NK-92 treated with Interleukin-12 subunit alpha and Interleukin-12 subunit beta, amount 100 ng/mL, for 24 hours (cell line): Measurements from ENCODE around the gene LGALS7.
"Not testable (repeated sequence)": the region's sequence is repeated elsewhere in the genome, so short reads cannot be mapped to it uniquely, and the experiment has no call there.

Experiments used
- DNase-seq: peaks from one replicate; lab custom pipeline; 2025; lab: John Stamatoyannopoulos, UW

LGALS7 gene

DNA sequence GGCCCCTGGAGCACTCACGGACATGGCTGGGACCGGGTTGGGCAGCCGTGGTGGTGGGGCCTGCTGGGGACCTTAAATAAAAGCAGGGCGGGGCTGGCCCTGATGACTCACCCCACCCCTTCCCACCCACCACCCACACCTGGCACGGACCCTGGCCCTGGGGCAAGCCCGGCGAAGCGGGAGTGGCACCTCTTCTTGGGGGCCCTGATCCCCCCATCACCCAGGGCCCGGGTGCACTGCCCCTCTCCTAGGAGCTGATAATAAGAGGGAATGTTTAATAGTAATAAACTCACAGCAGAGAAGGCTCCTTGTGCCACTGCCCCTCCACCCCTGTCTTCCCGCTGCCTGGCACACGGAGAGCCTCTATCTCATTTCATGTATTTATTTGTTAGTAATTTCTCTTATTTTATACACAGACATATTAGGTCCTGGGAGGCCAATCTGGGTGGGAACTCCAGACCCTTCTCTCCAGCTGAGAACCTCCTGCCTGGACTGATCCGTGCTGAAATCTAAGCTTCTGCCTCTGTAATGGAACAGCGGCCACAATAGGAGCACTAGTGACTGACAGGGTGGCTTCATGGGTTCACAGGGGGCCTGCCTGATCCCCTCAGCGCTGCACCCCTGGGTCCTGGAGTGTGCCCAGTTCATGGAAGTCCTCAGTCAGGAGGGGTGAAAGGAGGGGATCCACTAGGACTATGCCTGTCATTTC lies at the start of gene LGALS7:
TSS of gene LGALS7 (minus strand) at position 49 of the 709 bp plus-strand sequence. CDS start at position 24, 25 bp downstream.
- no peak for DNase-seq

DNA sequence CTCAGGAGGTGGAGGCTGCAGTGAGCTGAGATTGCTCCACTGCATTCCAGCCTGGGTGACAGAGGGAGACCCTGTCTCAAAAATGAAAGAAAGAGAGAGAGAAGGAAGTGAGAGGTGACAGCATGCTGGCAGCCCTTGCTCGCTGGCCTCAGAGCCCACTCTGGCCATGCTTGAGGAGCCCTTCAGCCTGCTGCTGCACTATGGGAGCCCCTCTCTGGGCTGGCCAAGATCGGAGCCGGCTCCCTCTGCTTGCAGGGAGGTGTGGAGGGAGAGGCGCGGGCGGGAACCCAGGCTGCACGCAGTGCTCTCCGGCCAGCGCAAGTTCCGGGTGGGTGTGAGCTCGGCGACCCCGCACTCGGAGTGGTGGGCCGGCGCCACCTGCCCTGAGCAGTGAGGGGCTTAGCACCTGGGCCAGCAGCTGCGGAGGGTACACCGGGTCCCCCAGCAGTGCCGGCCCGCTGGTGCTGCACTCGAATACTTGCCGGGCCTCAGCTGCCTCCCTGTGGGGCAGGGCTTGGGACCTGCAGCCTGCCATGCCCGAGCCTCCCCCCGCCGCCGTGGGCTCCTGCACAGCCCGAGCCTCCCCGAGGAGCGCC lies 48.0 kb upstream of the LGALS7 start:
- not testable (repeated sequence) for DNase-seq

DNA sequence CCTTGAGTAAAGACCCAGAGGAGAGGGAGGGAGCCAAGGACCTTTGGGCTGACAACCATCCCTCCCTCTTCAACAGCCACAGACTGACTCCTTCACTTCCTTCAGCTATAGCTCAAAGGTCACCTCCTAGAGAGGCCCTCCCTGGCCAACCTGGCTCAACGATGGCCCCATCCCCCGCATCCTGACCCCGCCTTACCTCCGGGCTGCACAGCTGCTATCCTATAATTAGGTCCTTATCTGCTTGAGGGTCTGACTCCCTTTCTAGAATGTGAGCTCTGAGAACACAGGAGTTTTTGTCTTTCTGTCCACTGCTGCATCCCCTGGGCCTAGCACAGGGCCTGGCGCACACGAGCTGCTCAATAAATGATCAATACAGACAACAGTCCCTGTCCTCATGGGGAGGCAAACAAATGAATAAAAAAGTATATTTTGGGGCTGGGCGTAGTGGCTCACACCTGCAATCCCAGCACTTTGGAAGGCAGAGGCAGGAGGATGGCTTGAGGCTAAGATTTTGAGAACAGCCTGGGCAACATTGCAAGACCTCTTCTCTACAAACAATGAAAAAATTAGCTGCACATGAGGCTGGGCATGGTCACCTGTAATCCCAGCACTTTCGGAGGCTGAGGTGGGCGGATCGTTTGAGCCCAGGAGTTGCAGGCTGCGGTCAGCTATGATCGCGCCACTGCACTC lies 46.1 kb upstream of the LGALS7 start:
- DNase-seq: no peak

DNA sequence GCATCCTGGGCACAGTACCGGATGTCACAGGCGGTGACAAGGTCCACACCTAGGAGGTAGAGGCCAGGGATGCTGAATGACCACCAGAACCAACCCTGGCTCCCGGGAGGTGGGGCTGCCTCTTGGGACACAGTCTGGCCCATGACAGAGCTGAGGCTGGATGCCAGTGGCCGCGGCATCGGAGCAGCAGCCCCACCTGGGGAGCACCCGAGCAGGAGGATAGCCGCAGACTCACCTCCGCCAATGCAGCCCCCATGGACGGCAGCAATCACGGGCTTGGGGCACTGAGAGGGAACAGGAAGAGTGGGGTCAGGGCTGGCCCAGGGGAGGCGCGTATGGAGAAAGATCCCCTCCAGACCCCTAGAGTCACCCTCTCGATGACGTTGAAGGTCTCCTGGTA lies 43.8 kb upstream of the LGALS7 start:
- no peak for DNase-seq

DNA sequence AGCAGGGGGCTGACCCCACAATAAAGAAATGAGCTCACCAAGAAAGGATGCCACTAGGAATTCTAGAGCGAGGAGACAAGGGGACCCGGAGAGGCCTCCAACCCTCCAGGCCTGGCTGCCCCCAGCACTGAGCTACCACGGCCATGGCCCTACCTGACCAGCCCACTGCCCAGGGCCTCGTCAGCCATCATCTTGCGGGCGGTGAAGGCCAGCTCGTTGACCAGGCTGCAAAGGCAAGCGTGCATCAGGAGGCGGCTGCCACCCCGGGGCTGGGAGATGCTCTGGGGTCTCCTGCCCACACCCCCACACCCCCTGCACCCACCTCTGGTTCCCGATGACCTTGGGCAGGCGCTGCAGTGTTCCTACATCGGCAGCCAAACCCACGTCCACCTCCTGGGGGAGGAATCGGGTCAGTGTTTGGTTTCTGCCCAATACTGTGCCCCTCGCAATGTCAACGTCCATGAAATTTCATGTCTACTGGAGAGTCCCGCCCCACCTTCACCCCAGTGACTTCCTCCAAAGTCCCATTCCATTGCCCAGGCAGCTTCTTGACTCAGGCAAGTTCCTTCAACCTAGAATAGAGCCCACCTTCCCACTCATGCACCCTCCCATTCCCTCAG lies 42.9 kb upstream of the LGALS7 start:
- DNase-seq: no peak

DNA sequence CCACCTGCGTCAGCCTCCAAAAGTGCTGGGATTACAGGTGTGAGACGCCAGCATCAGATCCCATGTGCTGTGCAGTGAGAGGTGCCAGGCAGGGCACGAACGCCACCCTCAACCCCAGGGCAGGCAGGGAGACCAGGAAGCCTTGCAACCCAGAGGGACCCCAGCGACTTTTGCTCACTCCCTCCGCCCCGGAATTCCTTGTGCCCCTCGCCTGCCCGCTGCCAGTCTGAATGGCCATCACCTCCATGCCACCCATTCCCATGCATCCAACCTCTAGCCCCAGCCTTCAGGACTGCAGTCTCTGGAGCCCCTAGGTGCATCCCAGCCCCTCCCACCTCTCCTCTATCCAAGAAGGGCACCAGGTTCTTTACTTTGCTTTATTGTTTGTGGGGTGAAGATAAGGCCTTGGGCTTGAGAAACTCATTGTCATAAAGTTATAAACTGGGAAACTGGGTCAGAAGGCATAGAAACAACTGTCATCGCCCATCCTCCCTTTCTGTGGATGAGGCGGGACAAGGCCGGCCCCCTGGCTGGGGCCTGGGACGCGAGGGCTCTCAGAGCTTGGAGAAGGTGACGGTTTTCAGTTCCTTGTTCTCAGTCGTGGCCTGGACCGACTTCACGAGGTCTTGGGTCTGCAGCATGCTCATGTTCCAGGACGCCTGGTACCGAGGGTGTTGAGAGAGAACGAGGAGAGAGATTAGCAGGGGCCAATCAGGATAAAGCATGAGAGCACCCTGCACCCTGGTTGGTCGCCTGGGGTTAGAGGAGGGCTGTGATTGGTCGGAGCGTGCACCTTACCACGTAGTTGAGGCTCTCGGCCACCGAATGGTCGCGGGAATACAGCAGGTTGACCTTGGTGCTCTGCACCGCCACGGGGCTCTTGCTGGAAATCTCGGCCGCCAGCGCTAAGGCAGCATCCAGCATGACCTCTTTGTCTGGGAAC lies 42.0 kb upstream of the LGALS7 start:
- no peak for DNase-seq

DNA sequence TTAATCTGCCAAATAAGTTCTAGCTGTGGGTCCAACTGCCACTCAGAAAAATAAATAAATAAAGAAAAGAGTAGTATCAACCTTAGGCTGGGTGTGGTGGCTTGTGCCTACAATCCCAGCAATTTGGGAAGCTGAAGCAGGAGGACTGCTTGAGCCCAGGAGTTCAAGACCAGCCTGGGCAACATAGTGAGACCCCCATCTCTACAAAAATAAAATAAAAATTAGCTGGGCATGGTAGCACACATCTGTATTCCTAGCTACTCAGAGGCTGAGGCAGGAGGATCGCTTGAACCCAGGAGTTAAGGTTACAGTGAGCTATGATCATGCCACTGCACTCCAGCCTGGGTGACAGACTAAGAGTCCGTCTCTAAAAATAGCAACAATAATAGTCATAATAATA lies 40.6 kb upstream of the LGALS7 start:
- not testable (repeated sequence) for DNase-seq

DNA sequence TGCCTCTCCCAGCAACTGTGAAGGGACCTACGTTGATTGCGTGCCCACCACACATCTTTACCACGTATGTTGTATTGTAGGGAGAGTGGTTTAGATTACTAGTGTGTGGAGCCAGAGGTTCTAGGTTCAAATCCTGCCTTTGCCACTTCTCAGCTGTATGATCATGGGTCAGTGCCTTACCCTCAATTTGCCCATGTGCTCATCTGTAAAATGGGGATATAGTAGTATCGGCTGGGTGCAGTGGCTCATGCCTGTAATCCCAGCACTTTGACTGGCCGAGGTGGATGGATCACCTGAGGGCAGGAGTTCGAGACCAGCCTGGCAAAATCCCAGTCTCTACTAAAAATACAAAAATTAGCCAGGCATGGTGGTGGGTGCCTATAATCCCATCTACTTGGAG lies 40.0 kb upstream of the LGALS7 start:
- DNase-seq: no peak

DNA sequence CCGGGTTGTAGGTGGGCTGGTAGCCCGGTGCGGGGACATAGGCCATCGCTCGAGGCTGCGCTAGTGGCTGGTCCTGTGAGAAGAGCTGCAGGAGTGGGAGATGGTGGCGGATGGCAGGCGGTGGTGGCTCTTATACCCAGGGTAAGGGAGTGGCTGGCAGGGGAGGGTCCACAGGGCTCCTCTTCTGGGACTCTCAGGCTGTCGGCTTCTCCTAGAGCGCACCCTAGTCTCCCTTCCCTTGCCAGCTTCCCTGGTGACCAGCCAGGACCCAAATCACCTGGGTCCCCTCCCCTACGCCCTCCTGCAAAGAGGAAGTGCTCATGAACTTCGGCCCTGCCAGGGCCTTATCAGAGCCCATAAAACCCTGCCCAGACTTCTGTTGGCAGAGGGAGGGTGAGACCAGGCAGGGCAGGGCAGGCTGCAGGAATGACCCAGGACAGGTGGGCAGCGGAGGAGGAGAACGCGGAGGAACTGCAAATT lies 39.6 kb upstream of the LGALS7 start, which contains the start of gene LGALS4:
TSS of gene LGALS4 (minus strand) at position 105 of the 480 bp plus-strand sequence. CDS start at position 46, 59 bp downstream.
- no peak for DNase-seq

DNA sequence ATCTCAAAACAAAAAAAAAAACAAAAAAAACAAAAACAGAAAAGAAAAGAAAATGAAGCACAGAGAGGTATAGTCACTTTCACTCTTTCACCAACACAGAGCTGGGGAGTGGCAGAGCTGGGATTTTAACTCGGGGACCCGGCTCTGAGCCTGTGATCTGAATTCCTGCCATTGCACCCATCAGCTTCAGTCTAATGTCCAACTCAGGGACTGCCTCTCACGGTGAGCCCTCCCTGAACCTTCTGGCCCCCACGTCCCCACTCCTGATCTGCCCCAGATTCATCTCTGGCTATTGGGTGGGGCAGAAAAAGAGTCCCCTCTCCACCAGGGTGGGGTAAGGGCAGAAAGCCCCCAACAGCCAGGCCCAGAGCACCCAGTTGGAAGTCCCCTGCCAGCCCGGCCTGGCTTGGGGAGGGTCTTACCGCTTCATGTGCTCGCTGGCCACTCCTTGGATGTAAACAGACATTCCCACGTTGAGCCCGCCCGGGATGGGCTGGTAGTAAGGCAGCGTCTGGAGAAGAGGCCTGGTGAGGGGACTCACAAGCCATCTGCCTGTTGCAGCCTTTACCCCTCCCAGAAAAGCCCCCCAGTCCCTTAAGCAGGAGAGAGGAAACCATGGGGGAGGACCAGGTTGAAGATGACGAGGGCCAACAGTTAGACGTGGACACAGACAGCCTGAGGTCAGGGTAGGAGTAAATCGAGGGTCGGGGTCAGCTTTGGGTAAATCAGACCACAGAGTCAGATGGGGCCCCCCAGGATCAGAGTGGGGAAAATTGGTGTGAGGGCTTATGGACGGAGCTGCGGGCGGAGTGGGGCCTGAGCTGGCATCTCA lies 38.9 kb upstream of the LGALS7 start:
- DNase-seq: no peak

DNA sequence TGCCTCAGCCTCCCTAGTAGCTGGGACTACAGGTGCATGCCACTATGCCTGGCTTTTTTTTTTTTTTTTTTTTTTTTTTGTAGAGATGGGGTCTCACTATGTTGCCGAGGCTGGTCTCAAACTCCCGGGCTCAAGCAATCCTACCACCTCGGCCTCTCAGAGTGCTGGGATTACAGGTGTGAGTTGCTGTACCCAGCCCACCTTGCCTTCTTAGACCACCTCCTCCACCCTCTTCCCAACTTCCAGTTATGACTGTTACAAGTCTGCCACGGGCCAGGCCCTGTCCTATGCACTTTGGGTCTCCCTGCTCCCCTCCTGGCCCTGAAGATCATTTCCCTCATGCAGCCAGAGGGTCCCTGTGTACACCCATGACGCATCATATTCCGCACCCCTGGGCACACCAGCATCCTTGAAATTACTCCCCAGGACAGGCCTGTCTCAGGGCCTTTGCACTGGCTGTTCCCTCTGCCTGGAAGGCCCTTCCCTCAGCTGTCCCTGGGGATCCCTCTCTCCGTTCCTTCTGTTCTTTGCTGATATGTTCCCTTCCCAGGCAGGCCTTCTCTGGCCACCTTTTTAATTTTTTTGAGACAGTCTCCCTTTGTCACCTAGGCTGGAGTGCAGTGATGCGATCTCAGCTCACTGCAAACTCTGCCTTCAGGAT lies 36.4 kb upstream of the LGALS7 start:
- no peak for DNase-seq

DNA sequence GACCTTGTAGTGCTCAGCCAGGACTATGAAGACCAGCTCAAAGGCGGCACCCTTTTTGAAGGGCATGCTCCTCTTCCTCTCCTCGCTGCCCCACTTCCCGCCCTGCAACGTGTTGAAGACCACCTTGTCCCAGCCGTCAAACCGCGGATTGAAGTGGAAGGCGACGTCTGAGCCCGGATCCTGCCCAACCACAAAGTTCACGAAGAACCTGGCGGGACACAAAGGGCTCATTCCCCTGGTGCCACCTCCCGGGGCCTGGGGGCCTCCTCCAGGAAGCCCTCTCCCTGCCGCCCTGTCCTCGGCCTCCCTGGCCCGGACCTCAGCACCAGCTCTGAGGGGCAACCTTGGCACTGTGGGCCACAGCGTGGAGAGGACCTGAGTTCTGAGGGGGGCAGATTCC lies 35.4 kb upstream of the LGALS7 start:
- no peak for DNase-seq

DNA sequence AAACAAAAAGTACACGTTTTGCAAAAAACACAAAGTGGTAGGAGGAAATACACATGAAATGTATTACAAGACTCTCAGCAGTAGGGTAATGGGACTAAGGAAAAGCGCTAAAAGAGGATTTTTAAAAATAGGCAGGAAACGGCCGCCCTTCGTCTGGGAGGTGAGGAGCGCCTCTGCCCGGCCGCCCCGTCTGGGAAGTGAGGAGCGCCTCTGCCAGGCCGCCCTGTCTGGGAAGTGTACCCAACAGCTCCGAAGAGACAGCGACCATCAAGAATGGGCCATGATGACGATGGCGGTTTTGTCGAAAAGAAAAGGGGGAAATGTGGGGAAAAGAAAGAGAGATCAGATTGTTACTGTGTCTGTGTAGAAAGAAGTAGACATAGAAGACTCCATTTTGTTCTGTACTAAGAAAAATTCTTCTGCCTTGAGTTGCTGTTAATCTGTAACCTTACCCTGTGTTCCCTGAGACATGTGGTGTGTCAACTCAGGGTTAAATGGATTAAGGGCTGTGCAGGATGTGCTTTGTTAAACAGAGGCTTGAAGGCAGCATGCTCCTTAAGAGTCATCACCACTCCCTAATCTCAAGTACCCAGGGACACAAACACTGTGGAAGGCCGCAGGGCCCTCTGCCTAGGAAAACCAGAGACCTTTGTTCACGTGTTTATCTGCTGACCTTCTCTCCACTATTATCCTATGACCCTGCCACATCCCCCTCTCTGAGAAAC lies 34.2 kb upstream of the LGALS7 start:
- DNase-seq: not testable (repeated sequence)

DNA sequence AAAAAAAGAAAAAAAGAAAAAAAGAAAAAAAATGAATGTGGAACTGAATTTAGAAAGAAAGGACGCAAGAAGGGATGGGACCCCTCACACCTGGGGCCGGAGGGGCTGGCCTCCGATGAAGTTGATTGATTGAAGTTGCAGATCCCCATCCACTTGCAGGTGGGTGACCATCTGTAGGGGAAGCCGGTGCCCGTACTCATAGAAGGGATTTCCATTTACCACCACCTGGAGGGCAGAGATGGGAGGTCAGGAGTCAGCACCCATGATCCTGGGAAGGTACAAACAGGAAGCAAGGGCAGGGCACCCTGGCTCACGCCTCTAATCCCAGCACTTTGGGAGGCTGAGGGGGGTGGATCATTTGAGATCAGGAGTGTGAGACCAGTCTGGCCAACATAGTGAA lies 33.1 kb upstream of the LGALS7 start:
- DNase-seq: no peak

DNA sequence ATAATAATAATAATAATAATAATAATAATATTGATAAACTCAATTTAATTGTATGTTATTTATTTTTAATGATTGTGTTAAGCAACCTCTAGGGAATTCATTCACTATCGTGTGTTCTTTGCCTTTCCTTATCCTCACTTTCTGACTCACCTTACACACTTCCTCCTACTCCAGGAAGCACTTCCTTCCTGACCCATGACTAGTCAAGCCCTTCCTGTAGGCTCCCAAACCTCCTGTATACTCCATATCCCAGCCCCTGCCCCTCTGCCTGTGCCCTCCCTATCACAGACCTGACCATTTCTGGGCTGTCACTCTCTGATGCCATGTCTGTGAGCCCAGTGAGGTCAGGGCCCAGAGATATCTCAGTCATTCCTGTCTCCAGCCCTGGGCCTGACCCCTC lies 31.9 kb upstream of the LGALS7 start:
- no peak for DNase-seq

DNA sequence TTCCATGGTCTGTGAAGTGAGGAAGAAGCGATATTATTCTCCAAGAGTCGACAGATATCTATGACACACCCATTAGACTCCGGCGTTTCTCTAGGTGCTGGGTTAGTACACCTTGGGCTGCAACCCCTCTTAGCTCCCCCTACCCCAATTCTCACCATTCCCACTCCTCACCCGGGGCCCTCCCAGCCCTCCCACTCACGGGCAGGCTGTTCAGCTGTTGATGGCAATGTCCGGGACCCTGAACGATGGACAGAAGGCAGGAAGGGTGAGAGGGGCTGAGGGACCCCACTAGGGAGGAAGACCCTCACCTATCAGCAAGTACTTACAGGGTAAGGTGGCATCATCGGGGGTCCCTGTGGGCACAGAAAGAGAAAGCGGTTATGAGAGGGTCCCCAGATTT lies 30.2 kb upstream of the LGALS7 start:
- DNase-seq: no peak

DNA sequence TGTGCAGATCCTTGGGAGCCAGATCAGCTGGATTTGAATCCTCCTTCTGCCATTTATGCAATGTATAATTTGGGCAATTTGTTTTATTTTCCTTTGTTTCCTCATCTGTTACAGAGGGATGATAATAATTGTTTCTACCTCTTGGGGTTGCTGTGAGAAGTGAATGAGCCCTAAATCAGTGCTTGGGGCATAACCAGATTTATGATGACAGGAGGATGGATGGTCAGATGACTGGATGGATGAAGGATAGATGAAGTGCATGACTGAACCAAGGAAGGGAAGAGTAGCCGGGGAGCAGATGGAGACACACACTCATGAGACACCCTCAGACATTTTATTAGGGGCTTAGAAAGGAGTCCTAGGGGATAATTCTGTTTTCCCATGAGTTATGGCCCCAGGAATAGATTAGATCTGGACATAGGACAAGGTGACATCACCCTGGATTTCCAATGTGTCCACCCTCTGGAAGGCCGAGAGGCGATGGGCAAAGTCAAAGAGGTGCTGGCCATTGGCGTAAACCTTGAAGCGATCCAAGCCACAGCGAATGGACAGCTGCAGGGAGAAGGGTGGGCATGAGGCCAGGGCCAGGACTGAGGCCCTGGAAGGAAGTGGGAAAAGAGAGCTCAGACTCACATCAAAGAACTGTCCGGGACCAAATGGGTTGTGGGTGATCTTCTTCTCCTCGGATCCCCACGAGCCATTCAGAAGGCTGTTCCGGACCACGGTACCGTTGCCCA lies 28.2 kb upstream of the LGALS7 start:
- no peak for DNase-seq

DNA sequence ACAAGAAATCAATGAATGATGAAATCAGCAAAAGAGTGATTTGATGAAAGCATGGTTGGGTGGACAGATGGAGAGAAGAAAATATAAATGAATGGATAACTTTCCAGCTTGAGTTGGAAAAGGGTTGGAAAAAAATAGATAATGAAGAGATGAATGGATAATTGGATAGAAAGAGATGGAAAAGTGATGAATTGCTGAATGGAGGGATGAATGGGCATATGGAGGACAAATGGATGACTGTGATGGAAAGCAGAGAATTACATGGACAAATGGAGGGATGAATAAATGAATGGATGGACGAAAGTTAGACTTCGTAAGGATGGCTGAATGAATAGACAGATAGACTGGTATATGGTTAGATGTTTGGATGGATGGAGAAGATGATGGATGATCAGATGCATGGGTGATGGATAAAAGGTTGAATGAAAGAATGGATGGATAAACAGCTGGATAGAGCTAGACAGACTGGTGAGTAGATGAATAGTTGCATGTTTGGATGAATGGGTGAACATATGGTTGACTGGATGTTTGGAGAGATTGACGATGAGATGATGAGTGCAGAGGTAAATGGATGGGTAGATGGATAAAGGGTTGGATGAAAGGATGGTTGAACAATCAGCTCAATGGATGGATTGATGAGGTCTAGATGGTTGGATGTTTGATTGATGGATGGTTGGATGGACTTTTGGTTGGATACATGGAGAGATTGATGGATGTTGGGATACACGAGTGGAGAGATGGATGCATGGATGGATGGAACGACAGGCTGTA lies 27.4 kb upstream of the LGALS7 start:
- DNase-seq: no peak
